Measurements from ENCODE around the gene PYGM.

The PYGM gene

GRCh38 chr11:64735725-64736259 is 24.0 kb downstream of the PYGM start:
- no peak for DNase-seq (ENCODE audit: low read depth in 1 of 2, low spot score in 1 of 2)
- no peak for TF ChIP-seq GABPA (IDR thresholded peaks at IDR 0.05; ENCODE audit: low read depth)
- TF ChIP-seq REST (IDR thresholded peaks at IDR 0.05; ENCODE audit: insufficient replicate concordance, low read depth) = no peak
- Histone ChIP-seq H3K27ac (replicated peaks) (no peak overlapping the region), H3K27me3 (ENCODE audit: insufficient read depth, poor library complexity, severe bottlenecking) (no peaks in the 10 kb centered on the region), H3K4me3 (replicated peaks; ENCODE audit: insufficient read depth, low read length) (no peak overlapping the region)

GRCh38 chr11:64734811-64735724 is 24.7 kb downstream of the PYGM start:
- no peak for DNase-seq (ENCODE audit: low read depth in 1 of 2, low spot score in 1 of 2)
- no peak overlapping the region for H3K27ac ChIP-seq (replicated peaks)
- no peaks in the 10 kb centered on the region for H3K27me3 ChIP-seq (ENCODE audit: insufficient read depth, poor library complexity, severe bottlenecking)
- H3K4me3 ChIP-seq (replicated peaks; ENCODE audit: insufficient read depth, low read length) = no peak overlapping the region
- no peak for TF ChIP-seq REST (IDR thresholded peaks at IDR 0.05; ENCODE audit: insufficient replicate concordance, low read depth)
- no peak for TF ChIP-seq POLR2AphosphoS5 (IDR thresholded peaks at IDR 0.05; ENCODE audit: low read depth)
- no peak for TF ChIP-seq GABPA (IDR thresholded peaks at IDR 0.05; ENCODE audit: low read depth)
- TF ChIP-seq SPI1 (IDR thresholded peaks at IDR 0.05; ENCODE audit: borderline replicate concordance, low read depth) = no peak
- TF ChIP-seq CTCF (IDR thresholded peaks at IDR 0.05; ENCODE audit: insufficient read depth, low read length) = no peak

GRCh38 chr11:64731601-64732000 is 28.2 kb downstream of the PYGM start:
- H3K27ac ChIP-seq (replicated peaks) = no peak overlapping the region
- H3K4me3 ChIP-seq (replicated peaks; ENCODE audit: insufficient read depth, low read length) = no peak overlapping the region
- TF ChIP-seq SPI1 (IDR thresholded peaks at IDR 0.05; ENCODE audit: borderline replicate concordance, low read depth) = no peak
- no peak for TF ChIP-seq GABPA (IDR thresholded peaks at IDR 0.05; ENCODE audit: low read depth)
- TF ChIP-seq POLR2AphosphoS5 (IDR thresholded peaks at IDR 0.05; ENCODE audit: low read depth) = no peak
- TF ChIP-seq CTCF (IDR thresholded peaks at IDR 0.05; ENCODE audit: insufficient read depth, low read length) = no peak
- TF ChIP-seq REST (IDR thresholded peaks at IDR 0.05; ENCODE audit: insufficient replicate concordance, low read depth) = no peak
- H3K27me3 ChIP-seq (ENCODE audit: insufficient read depth, poor library complexity, severe bottlenecking) = no peaks in the 10 kb centered on the region
- no peak for DNase-seq (ENCODE audit: low read depth in 1 of 2, low spot score in 1 of 2)

Measured in HL-60 (cell line).